ENCODE measurements around the gene CD101. TPM values are rescaled to one million over a fixed set of nuclear protein-coding genes. Genes with fewer than 3 reads are reported as not detected.

Gene CD101
- total RNA-seq, 1 experiment from 2014 or later = 0.86 TPM

- ChIA-PET CTCF (no interaction called here), POLR2A (no interaction called here)
- Histone ChIP-seq H3K4me1 (0 out of 2 replicates have a peak, but pooled peaks cover 7% of the 10 kb centered on the region), H3K36me3 (ENCODE audit: control insufficient read depth, insufficient read depth, low read length) (no peaks in the 10 kb centered on the region), H3K4me3 (ENCODE audit: low read depth, low read length) (no peak overlapping the region), H3K9me3 (no peaks in the 10 kb centered on the region), H3K27me3 (replicated peaks; ENCODE audit: control insufficient read depth, insufficient read depth, low read length) (no peaks in the 10 kb centered on the region)
- Mint-ChIP-seq H3K9me3 (ENCODE audit: unreplicated experiment) (no peaks in the 10 kb centered on the region), H3K27me3 (ENCODE audit: insufficient read depth, unreplicated experiment) (peaks cover 3% of the 10 kb centered on the region), H3K36me3 (ENCODE audit: insufficient read depth, unreplicated experiment) (no peaks in the 10 kb centered on the region), H3K4me3 (ENCODE audit: unreplicated experiment) (no peak overlapping the region), H3K4me1 (ENCODE audit: low read depth, unreplicated experiment) (peaks cover 5% of the 10 kb centered on the region), H3K27ac (ENCODE audit: unreplicated experiment) (no peak overlapping the region)
- no peak for DNase-seq
- no peak for TF ChIP-seq CTCF (IDR thresholded peaks at IDR 0.05; ENCODE audit: insufficient read depth in 1 of 2, low read depth in 1 of 2, low read length in 1 of 2, severe bottlenecking in 1 of 2, unreplicated experiment in 1 of 2)
- BruUV-seq (replicated peaks) = no TSS peak
- intact Hi-C loops (cut with micrococcal nuclease; ENCODE audit: unreplicated experiment) = no loop called here
Measured at GRCh38 chr1:117008656-117009055, 7.1 kb downstream of the CD101 start.

GRCh38 chr1:117009132-117009531 lies 7.6 kb downstream of the CD101 start:
- CTCF ChIA-PET = no interaction called here
- no peak for TF ChIP-seq CTCF (IDR thresholded peaks at IDR 0.05; ENCODE audit: insufficient read depth in 1 of 2, low read depth in 1 of 2, low read length in 1 of 2, severe bottlenecking in 1 of 2, unreplicated experiment in 1 of 2)
- Mint-ChIP-seq H3K4me3 (ENCODE audit: unreplicated experiment) (no peak overlapping the region), H3K36me3 (ENCODE audit: insufficient read depth, unreplicated experiment) (no peaks in the 10 kb centered on the region), H3K4me1 (ENCODE audit: low read depth, unreplicated experiment) (peaks cover 5% of the 10 kb centered on the region), H3K9me3 (ENCODE audit: unreplicated experiment) (no peaks in the 10 kb centered on the region), H3K27me3 (ENCODE audit: insufficient read depth, unreplicated experiment) (peaks cover 3% of the 10 kb centered on the region), H3K27ac (ENCODE audit: unreplicated experiment) (no peak overlapping the region)
- POLR2A ChIA-PET = no interaction called here
- no peak overlapping the region for H3K4me3 ChIP-seq (ENCODE audit: low read depth, low read length)
- H3K4me1 ChIP-seq = 0 out of 2 replicates have a peak, but pooled peaks cover 7% of the 10 kb centered on the region
- no TSS peak for BruUV-seq (replicated peaks)
- H3K36me3 ChIP-seq (ENCODE audit: control insufficient read depth, insufficient read depth, low read length) = no peaks in the 10 kb centered on the region
- H3K27me3 ChIP-seq (replicated peaks; ENCODE audit: control insufficient read depth, insufficient read depth, low read length) = no peaks in the 10 kb centered on the region
- DNase-seq = no peak
- no peaks in the 10 kb centered on the region for H3K9me3 ChIP-seq
- intact Hi-C loops (cut with micrococcal nuclease; ENCODE audit: unreplicated experiment) = no loop called here

GRCh38 chr1:117010310-117010969 lies 8.9 kb downstream of the CD101 start:
- no peaks in the 10 kb centered on the region for H3K36me3 Mint-ChIP-seq (ENCODE audit: insufficient read depth, unreplicated experiment)
- H3K9me3 ChIP-seq = no peaks in the 10 kb centered on the region
- H3K36me3 ChIP-seq (ENCODE audit: control insufficient read depth, insufficient read depth, low read length) = no peaks in the 10 kb centered on the region
- ChIA-PET POLR2A (no interaction called here), CTCF (no interaction called here)
- BruUV-seq (replicated peaks) = no TSS peak
- H3K4me3 ChIP-seq (ENCODE audit: low read depth, low read length) = no peak overlapping the region
- no peaks in the 10 kb centered on the region for H3K27me3 Mint-ChIP-seq (ENCODE audit: insufficient read depth, unreplicated experiment)
- H3K27me3 ChIP-seq (replicated peaks; ENCODE audit: control insufficient read depth, insufficient read depth, low read length) = no peaks in the 10 kb centered on the region
- intact Hi-C loops (cut with micrococcal nuclease; ENCODE audit: unreplicated experiment) = no loop called here
- H3K9me3 Mint-ChIP-seq (ENCODE audit: unreplicated experiment) = no peaks in the 10 kb centered on the region
- H3K4me1 ChIP-seq = 0 out of 2 replicates have a peak, but pooled peaks cover 7% of the 10 kb centered on the region
- no peak for DNase-seq
- H3K27ac Mint-ChIP-seq (ENCODE audit: unreplicated experiment) = no peak overlapping the region
- H3K4me1 Mint-ChIP-seq (ENCODE audit: low read depth, unreplicated experiment) = peaks cover 5% of the 10 kb centered on the region
- TF ChIP-seq CTCF (IDR thresholded peaks at IDR 0.05; ENCODE audit: insufficient read depth in 1 of 2, low read depth in 1 of 2, low read length in 1 of 2, severe bottlenecking in 1 of 2, unreplicated experiment in 1 of 2) = no peak
- no peak overlapping the region for H3K4me3 Mint-ChIP-seq (ENCODE audit: unreplicated experiment)
